Measurements from ENCODE around the gene PNLIPRP2. TPM values are rescaled to one million over a fixed set of nuclear protein-coding genes. Genes with fewer than 3 reads are reported as not detected.
A peak's percentile ranks its signal among the peaks of the same experiment; 100 is the strongest.

Gene PNLIPRP2
- total RNA-seq, 1 donor: not detected

- H3K4me3 ChIP-seq (ENCODE audit: low read depth, low read length): no peak overlapping the region
- no peak for DNase-seq (ENCODE audit: low read depth)
- TF ChIP-seq, protein P1, sequence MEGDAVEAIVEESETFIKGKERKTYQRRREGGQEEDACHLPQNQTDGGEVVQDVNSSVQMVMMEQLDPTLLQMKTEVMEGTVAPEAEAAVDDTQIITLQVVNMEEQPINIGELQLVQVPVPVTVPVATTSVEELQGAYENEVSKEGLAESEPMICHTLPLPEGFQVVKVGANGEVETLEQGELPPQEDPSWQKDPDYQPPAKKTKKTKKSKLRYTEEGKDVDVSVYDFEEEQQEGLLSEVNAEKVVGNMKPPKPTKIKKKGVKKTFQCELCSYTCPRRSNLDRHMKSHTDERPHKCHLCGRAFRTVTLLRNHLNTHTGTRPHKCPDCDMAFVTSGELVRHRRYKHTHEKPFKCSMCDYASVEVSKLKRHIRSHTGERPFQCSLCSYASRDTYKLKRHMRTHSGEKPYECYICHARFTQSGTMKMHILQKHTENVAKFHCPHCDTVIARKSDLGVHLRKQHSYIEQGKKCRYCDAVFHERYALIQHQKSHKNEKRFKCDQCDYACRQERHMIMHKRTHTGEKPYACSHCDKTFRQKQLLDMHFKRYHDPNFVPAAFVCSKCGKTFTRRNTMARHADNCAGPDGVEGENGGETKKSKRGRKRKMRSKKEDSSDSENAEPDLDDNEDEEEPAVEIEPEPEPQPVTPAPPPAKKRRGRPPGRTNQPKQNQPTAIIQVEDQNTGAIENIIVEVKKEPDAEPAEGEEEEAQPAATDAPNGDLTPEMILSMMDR (IDR thresholded peaks at IDR 0.05; ENCODE audit: insufficient read depth, low read depth, low read length): no peak
Measured at GRCh38 chr10:116659049-116659670, 38.4 kb downstream of the PNLIPRP2 start.

DNA sequence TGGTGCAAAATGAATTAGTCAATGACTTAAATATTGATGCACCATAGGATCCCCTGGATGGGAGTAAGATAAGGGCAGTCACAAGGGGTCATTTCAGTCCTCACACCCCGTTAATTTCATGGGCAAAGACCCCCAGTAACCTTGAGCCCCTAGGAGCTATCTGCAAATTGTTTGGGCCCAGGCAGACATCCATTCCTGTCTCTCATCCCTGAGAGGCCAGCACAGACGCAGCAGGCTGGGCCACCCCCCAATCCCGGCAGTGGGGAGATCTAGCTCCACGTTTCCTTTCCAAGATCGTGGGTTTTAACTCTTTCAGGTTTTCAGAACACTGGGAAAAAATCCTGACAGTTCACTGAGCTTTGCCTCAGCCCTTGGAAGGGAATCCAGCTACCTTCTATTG, 40.1 kb downstream of the PNLIPRP2 start:
- no peak for DNase-seq (ENCODE audit: low read depth)
- TF ChIP-seq, protein P1 (IDR thresholded peaks at IDR 0.05; ENCODE audit: insufficient read depth, low read depth, low read length): no peak
- H3K4me3 ChIP-seq (ENCODE audit: low read depth, low read length): no peak overlapping the region

GRCh38 chr10:116663342-116663741, 42.6 kb downstream of the PNLIPRP2 start:
- TF ChIP-seq, protein P1 (IDR thresholded peaks at IDR 0.05; ENCODE audit: insufficient read depth, low read depth, low read length): no peak
- H3K4me3 ChIP-seq (ENCODE audit: low read depth, low read length): no peak overlapping the region
- no peak for DNase-seq (ENCODE audit: low read depth)

DNA sequence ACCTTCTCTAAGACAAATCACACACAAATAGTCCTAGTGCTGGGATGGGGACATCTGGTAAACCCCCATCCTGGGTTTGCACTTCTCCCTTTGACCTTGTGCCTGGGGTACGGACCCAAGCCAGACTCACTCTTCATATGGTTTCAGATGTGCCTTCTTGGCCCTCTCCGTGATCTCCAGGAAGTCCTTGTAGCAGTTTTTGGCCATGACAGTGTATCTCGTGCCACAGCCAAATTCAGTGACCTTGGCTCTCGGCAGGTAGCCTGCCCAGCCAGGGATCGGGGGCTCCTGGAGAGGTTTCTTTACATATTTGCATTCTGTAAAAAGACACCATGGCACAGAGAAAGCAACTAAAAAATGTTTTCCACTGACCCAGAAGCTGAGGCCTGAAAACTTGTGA, 43.9 kb downstream of the PNLIPRP2 start:
- TF ChIP-seq, protein P1 (IDR thresholded peaks at IDR 0.05; ENCODE audit: insufficient read depth, low read depth, low read length): no peak
- H3K4me3 ChIP-seq (ENCODE audit: low read depth, low read length): no peak overlapping the region
- DNase-seq (ENCODE audit: low read depth): no peak

GRCh38 chr10:116665541-116666125, 44.9 kb downstream of the PNLIPRP2 start:
- TF ChIP-seq, protein P1 (IDR thresholded peaks at IDR 0.05; ENCODE audit: insufficient read depth, low read depth, low read length): no peak
- DNase-seq (ENCODE audit: low read depth): peak; percentile 16
- peak overlapping the region; percentile 7 for H3K4me3 ChIP-seq (ENCODE audit: low read depth, low read length)

GRCh38 chr10:116667484-116667883, 46.7 kb downstream of the PNLIPRP2 start:
- H3K4me3 ChIP-seq (ENCODE audit: low read depth, low read length): no peak overlapping the region
- TF ChIP-seq, protein P1 (IDR thresholded peaks at IDR 0.05; ENCODE audit: insufficient read depth, low read depth, low read length): no peak
- DNase-seq (ENCODE audit: low read depth): no peak
